ENCODE measurements around the gene TACO1.

The TACO1 gene

GRCh38 chr17:63623786-63624530 lies 23.3 kb downstream of the TACO1 start:
- H3K79me1 ChIP-seq (ENCODE audit: low read depth, low read length) = peaks cover 6% of the 10 kb centered on the region
- H3K4me2 ChIP-seq (ENCODE audit: insufficient read depth, low read length, poor library complexity, severe bottlenecking) = no peak overlapping the region
- H3K4me1 ChIP-seq (ENCODE audit: control insufficient read depth in 2 of 2, insufficient read depth in 1 of 2, low read depth in 1 of 2, low read length in 2 of 2) = peaks cover 2 to 17% of the 10 kb centered on the region in 2 donors
- no peaks in the 10 kb centered on the region for H3K9me3 ChIP-seq (replicated peaks in 1 of 2; ENCODE audit: control insufficient read depth in 2 of 2, insufficient read depth in 1 of 2, low read depth in 1 of 2, low read length in 2 of 2)
- H3K14ac ChIP-seq (ENCODE audit: low read length) = no peak overlapping the region
- H3K23ac ChIP-seq (ENCODE audit: low read depth, low read length, poor library complexity) = no peak overlapping the region
- H2AFZ ChIP-seq (ENCODE audit: low read length) = no peak overlapping the region
- no peak overlapping the region for H4K91ac ChIP-seq (ENCODE audit: low read depth, low read length, poor library complexity)
- no peak overlapping the region for H3K18ac ChIP-seq (ENCODE audit: low read length)
- peak overlapping the region in 1 of 2 donors; percentile 88 for H3K4me3 ChIP-seq (ENCODE audit: low read length in 2 of 2)
- DNase-seq (ENCODE audit: low spot score) = no peak
- no CpG with 5 or more reads among the region's 7 CpGs for WGBS, 2 donors (ENCODE audit: extremely low coverage in 2 of 2, insufficient read length in 2 of 2, insufficient replicate concordance in 1 of 2)
- H3K27ac ChIP-seq (replicated peaks; ENCODE audit: low read length) = no peak overlapping the region
- H3K27me3 ChIP-seq (ENCODE audit: control insufficient read depth in 3 of 3, insufficient read depth in 3 of 3, low read depth in 1 of 3, low read length in 3 of 3) = no peaks in the 10 kb centered on the region
- no peak overlapping the region for H2BK120ac ChIP-seq (ENCODE audit: low read depth, low read length)
- no peak overlapping the region for H2BK12ac ChIP-seq (ENCODE audit: low read length)
- H4K8ac ChIP-seq (ENCODE audit: low read depth, low read length) = no peak overlapping the region
- H3K4ac ChIP-seq (ENCODE audit: low read length) = no peak overlapping the region
- peaks cover 0 to 5% of the 10 kb centered on the region in 2 donors for H3K36me3 ChIP-seq (replicated peaks in 1 of 2; ENCODE audit: control insufficient read depth in 2 of 2, insufficient read depth in 2 of 2, low read length in 2 of 2)
- H2AK5ac ChIP-seq (ENCODE audit: low read depth, low read length) = no peak overlapping the region
- H3K9ac ChIP-seq (ENCODE audit: low read depth, low read length, poor library complexity) = no peak overlapping the region
- H2BK15ac ChIP-seq (ENCODE audit: low read length) = no peak overlapping the region
- no peak overlapping the region for H2BK5ac ChIP-seq (ENCODE audit: low read length)

GRCh38 chr17:63624531-63624880 lies 23.8 kb downstream of the TACO1 start:
- Histone ChIP-seq H2AK5ac (ENCODE audit: low read depth, low read length) (no peak overlapping the region), H3K4ac (ENCODE audit: low read length) (no peak overlapping the region), H4K91ac (ENCODE audit: low read depth, low read length, poor library complexity) (no peak overlapping the region), H3K9me3 (replicated peaks in 1 of 2; ENCODE audit: control insufficient read depth in 2 of 2, insufficient read depth in 1 of 2, low read depth in 1 of 2, low read length in 2 of 2) (no peaks in the 10 kb centered on the region), H2AFZ (ENCODE audit: low read length) (no peak overlapping the region), H2BK12ac (ENCODE audit: low read length) (no peak overlapping the region), H3K36me3 (replicated peaks in 1 of 2; ENCODE audit: control insufficient read depth in 2 of 2, insufficient read depth in 2 of 2, low read length in 2 of 2) (peaks cover 0 to 8% of the 10 kb centered on the region in 2 donors), H3K4me3 (ENCODE audit: low read length in 2 of 2) (no peak overlapping the region), H2BK5ac (ENCODE audit: low read length) (no peak overlapping the region), H3K79me1 (ENCODE audit: low read depth, low read length) (peaks cover 6% of the 10 kb centered on the region), H3K23ac (ENCODE audit: low read depth, low read length, poor library complexity) (no peak overlapping the region), H2BK120ac (ENCODE audit: low read depth, low read length) (no peak overlapping the region), H2BK15ac (ENCODE audit: low read length) (no peak overlapping the region), H3K27ac (replicated peaks; ENCODE audit: low read length) (no peak overlapping the region), H3K4me1 (ENCODE audit: control insufficient read depth in 2 of 2, insufficient read depth in 1 of 2, low read depth in 1 of 2, low read length in 2 of 2) (peaks cover 2 to 17% of the 10 kb centered on the region in 2 donors), H3K27me3 (ENCODE audit: control insufficient read depth in 3 of 3, insufficient read depth in 3 of 3, low read depth in 1 of 3, low read length in 3 of 3) (no peaks in the 10 kb centered on the region), H3K18ac (ENCODE audit: low read length) (no peak overlapping the region), H4K8ac (ENCODE audit: low read depth, low read length) (no peak overlapping the region), H3K9ac (ENCODE audit: low read depth, low read length, poor library complexity) (no peak overlapping the region), H3K4me2 (ENCODE audit: insufficient read depth, low read length, poor library complexity, severe bottlenecking) (no peak overlapping the region), H3K14ac (ENCODE audit: low read length) (no peak overlapping the region)
- no CpG with 5 or more reads among the region's 1 CpG for WGBS, 2 donors (ENCODE audit: extremely low coverage in 2 of 2, insufficient read length in 2 of 2, insufficient replicate concordance in 1 of 2)
- DNase-seq (ENCODE audit: low spot score) = no peak

GRCh38 chr17:63626551-63627180 lies 26.0 kb downstream of the TACO1 start:
- Histone ChIP-seq H3K23ac (ENCODE audit: low read depth, low read length, poor library complexity) (no peak overlapping the region), H3K4me3 (ENCODE audit: low read length in 2 of 2) (no peak overlapping the region), H4K8ac (ENCODE audit: low read depth, low read length) (no peak overlapping the region), H3K79me1 (ENCODE audit: low read depth, low read length) (peaks cover 6% of the 10 kb centered on the region), H3K18ac (ENCODE audit: low read length) (no peak overlapping the region), H3K14ac (ENCODE audit: low read length) (no peak overlapping the region), H2BK120ac (ENCODE audit: low read depth, low read length) (no peak overlapping the region), H3K27ac (replicated peaks; ENCODE audit: low read length) (no peak overlapping the region), H3K4ac (ENCODE audit: low read length) (no peak overlapping the region), H3K4me2 (ENCODE audit: insufficient read depth, low read length, poor library complexity, severe bottlenecking) (no peak overlapping the region), H4K91ac (ENCODE audit: low read depth, low read length, poor library complexity) (no peak overlapping the region), H2AK5ac (ENCODE audit: low read depth, low read length) (no peak overlapping the region), H3K9ac (ENCODE audit: low read depth, low read length, poor library complexity) (no peak overlapping the region), H3K36me3 (replicated peaks in 1 of 2; ENCODE audit: control insufficient read depth in 2 of 2, insufficient read depth in 2 of 2, low read length in 2 of 2) (peaks cover 0 to 11% of the 10 kb centered on the region in 2 donors), H2AFZ (ENCODE audit: low read length) (no peak overlapping the region), H3K4me1 (ENCODE audit: control insufficient read depth in 2 of 2, insufficient read depth in 1 of 2, low read depth in 1 of 2, low read length in 2 of 2) (peaks cover 2 to 13% of the 10 kb centered on the region in 2 donors), H3K9me3 (replicated peaks in 1 of 2; ENCODE audit: control insufficient read depth in 2 of 2, insufficient read depth in 1 of 2, low read depth in 1 of 2, low read length in 2 of 2) (no peaks in the 10 kb centered on the region), H2BK5ac (ENCODE audit: low read length) (no peak overlapping the region), H2BK15ac (ENCODE audit: low read length) (no peak overlapping the region), H2BK12ac (ENCODE audit: low read length) (no peak overlapping the region), H3K27me3 (ENCODE audit: control insufficient read depth in 3 of 3, insufficient read depth in 3 of 3, low read depth in 1 of 3, low read length in 3 of 3) (no peaks in the 10 kb centered on the region)
- no peak for DNase-seq (ENCODE audit: low spot score)
- no CpG with 5 or more reads among the region's 4 CpGs for WGBS, 2 donors (ENCODE audit: extremely low coverage in 2 of 2, insufficient read length in 2 of 2, insufficient replicate concordance in 1 of 2)

DNA sequence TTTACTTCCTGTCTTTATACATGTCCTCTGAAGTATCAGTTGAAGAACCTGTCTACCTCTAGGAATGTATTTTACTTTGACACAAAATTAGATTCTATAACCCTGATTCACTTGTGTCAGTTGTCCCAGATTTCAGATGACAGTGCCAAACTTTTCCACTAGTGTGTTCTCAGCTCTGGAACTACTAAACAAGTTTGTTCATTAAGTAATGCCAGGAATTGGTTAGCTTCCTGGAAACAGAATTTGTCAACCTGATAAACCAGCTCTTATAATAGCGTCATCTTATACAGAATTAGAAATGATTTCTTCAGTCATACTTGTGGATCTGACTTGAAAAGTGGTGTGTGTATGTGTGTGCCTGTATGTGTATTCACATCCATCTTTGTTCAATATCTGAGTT lies 28.9 kb downstream of the TACO1 start:
- Histone ChIP-seq H3K4me1 (ENCODE audit: control insufficient read depth in 2 of 2, insufficient read depth in 1 of 2, low read depth in 1 of 2, low read length in 2 of 2) (peaks cover 4 to 14% of the 10 kb centered on the region in 2 donors), H3K23ac (ENCODE audit: low read depth, low read length, poor library complexity) (no peak overlapping the region), H3K9me3 (replicated peaks in 1 of 2; ENCODE audit: control insufficient read depth in 2 of 2, insufficient read depth in 1 of 2, low read depth in 1 of 2, low read length in 2 of 2) (no peaks in the 10 kb centered on the region), H4K91ac (ENCODE audit: low read depth, low read length, poor library complexity) (no peak overlapping the region), H3K27ac (replicated peaks; ENCODE audit: low read length) (no peak overlapping the region), H2AK5ac (ENCODE audit: low read depth, low read length) (no peak overlapping the region), H2BK120ac (ENCODE audit: low read depth, low read length) (no peak overlapping the region), H3K4me2 (ENCODE audit: insufficient read depth, low read length, poor library complexity, severe bottlenecking) (no peak overlapping the region), H4K8ac (ENCODE audit: low read depth, low read length) (no peak overlapping the region), H3K36me3 (replicated peaks in 1 of 2; ENCODE audit: control insufficient read depth in 2 of 2, insufficient read depth in 2 of 2, low read length in 2 of 2) (peaks cover 0 to 25% of the 10 kb centered on the region in 2 donors), H3K18ac (ENCODE audit: low read length) (no peak overlapping the region), H2AFZ (ENCODE audit: low read length) (no peak overlapping the region), H3K14ac (ENCODE audit: low read length) (no peak overlapping the region), H3K79me1 (ENCODE audit: low read depth, low read length) (peaks cover 2% of the 10 kb centered on the region), H2BK12ac (ENCODE audit: low read length) (no peak overlapping the region), H2BK5ac (ENCODE audit: low read length) (no peak overlapping the region), H3K27me3 (ENCODE audit: control insufficient read depth in 3 of 3, insufficient read depth in 3 of 3, low read depth in 1 of 3, low read length in 3 of 3) (no peaks in the 10 kb centered on the region), H3K4me3 (ENCODE audit: low read length in 2 of 2) (no peak overlapping the region), H2BK15ac (ENCODE audit: low read length) (no peak overlapping the region), H3K4ac (ENCODE audit: low read length) (no peak overlapping the region), H3K9ac (ENCODE audit: low read depth, low read length, poor library complexity) (no peak overlapping the region)
- WGBS, 2 donors (ENCODE audit: extremely low coverage in 2 of 2, insufficient read length in 2 of 2, insufficient replicate concordance in 1 of 2) = no CpG with 5 or more reads among the region's 1 CpG
- DNase-seq (ENCODE audit: low spot score) = no peak
